ENCODE results near the gene PTPRM.
"Not testable (repeated sequence)": the region's sequence is repeated elsewhere in the genome, so short reads cannot be mapped to it uniquely, and the experiment has no call there.

PTPRM gene

GRCh38 chr18:8428951-8429350 lies 861.8 kb downstream of the PTPRM start:
- DNase-seq (ENCODE audit: low spot score), result no peak

GRCh38 chr18:8431036-8431435 lies 863.9 kb downstream of the PTPRM start:
- no peak for DNase-seq (ENCODE audit: low spot score)

DNA sequence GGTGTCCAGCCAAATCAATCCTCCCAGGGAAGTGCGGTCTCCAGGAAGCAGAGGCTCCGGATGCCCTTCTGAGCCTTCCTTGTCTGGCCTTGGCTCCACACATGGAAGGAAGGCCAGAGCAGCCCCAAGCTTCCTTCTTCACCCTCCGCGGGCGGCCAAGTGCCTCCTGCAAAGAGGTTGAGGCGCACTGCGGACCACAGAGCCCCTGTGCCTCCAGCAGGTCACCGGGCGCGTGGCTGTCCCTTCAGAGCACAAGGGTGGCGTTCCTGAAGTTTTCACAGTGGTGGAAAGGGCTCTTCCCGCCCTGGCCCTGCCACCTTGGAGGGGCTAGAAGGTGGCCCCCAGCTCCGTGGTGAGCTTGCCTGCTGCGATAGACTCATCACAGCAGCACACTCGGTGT lies 866.2 kb downstream of the PTPRM start:
- DNase-seq (ENCODE audit: low spot score), result no peak

DNA sequence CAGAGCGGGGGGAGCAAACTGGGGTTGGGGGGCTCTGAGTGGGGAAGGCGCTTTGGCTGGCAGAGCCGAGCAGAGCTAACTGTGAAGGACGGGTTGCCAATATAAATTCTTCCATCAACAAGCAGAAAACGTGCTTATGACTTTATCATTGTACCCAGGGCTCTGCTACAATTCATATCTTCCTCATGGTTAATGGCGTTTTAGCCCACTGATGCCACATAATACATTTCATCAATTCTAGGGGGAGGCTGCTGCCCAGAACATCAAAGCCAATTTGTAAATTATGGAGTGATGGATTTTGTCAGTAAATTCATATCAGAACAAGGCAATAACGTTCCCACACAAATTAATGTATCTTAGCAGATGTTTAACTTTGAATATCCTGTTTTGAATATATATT lies 866.7 kb downstream of the PTPRM start:
- DNase-seq (ENCODE audit: low spot score), result no peak

DNA sequence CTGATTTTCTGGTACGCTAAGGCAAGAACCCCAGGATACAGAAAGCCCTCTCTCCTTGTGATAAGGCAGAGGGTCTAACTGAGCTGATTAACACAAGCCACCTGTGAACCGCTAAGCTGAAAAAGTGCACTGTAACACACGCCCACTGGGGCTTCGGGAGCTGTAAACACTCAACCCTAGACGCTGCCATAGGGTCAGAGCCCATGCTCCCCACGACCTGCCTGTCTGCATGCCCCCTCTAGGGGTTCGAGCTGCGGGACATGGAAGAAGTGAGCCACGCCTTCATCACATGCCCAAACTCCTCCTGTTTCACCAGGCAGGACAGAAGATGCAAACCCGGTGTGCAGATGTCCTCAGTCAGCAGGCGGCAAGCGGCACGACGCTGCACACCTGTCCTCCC lies 868.3 kb downstream of the PTPRM start:
- no peak for DNase-seq (ENCODE audit: low spot score)

GRCh38 chr18:8439055-8439454 lies 871.9 kb downstream of the PTPRM start:
- no peak for DNase-seq (ENCODE audit: low spot score)

DNA sequence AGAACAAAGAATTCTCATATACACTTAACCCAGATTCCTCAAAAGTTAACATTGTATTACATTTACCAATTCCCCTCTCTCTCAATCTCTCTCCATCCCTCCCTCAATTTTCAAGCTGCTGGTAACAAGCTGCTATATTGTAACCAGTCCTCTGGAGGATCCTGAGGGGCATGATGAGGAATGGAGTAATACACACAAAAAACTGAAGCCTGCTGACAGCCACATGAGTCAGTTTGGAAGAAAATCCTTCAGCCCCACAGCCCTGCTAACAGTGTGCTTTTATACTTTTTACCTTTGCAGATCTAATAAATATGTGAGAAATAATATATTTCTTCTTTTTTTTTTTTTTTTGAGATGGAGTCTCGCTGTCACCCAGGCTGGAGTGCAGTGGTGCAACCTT lies 876.4 kb downstream of the PTPRM start:
- no peak for DNase-seq (ENCODE audit: low spot score)

- not testable (repeated sequence) for DNase-seq (ENCODE audit: low spot score)
Observed at GRCh38 chr18:8446936-8447335, 879.8 kb downstream of the PTPRM start.

GRCh38 chr18:8448130-8448529 lies 881.0 kb downstream of the PTPRM start:
- DNase-seq (ENCODE audit: low spot score), result no peak

DNA sequence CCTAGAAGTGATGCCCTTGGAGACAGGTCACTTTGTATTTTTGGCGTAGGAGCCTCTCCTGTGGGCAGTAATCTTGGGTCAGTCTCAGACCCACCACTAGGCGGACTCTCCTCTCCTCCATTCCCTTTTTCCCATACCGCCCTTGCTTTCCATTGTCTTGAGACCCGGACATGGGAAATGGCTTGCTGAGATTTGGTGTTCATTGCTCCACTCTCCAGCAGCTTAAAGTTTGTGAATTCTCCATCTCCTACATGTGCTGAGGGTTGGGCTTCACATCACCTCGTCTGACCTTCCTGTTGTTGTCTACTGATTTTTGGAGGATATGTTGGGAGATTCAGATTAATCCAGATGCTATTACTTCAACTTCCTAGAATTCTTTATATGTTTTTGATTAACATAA lies 882.9 kb downstream of the PTPRM start:
- peak; percentile 23 for DNase-seq (ENCODE audit: low spot score)

GRCh38 chr18:8450898-8451665 lies 884.0 kb downstream of the PTPRM start:
- DNase-seq (ENCODE audit: low spot score), result no peak

DNA sequence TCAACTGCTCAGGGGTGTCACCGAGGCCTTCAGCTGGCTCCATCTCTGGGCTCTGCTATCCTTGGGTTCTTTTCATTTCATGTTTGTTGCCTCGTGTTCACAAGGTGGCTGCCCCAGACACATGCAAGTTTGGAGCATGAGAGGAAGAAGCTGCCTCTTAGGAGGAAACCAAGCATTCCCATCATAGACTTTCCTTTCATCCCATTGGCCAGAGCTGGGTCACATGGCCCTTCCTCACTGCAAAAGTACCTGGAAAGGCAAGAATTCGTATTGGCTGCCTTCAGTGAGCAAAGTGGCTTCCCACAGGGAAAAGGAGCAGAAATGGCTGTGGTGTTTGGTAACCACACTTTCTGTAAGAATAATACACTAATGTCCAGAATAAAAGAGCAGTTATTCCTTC lies 886.4 kb downstream of the PTPRM start:
- DNase-seq (ENCODE audit: low spot score), result no peak

DNA sequence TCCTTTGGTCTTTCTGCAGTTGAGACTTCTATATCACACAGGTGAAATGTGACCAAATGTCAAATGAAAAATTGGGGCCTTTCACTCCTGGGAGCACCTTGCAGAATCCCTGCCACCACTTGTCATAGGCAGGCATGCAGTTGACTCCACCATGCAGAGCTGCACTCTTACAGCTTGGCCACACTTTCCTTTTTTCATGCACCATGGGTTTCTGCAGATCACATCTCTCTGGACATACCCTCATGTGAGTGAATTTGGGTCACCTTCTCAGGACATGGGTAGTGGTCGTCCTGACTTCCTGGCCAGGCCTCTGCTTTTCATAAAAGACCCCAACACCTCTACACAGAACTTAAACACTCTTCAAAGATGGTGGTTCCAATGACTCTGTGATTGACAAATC lies 887.0 kb downstream of the PTPRM start:
- DNase-seq (ENCODE audit: low spot score), result no peak

- no peak for DNase-seq (ENCODE audit: low spot score)
Observed at GRCh38 chr18:8455661-8456614, 888.8 kb downstream of the PTPRM start.
